ENCODE data around the gene DDRGK1.

Gene DDRGK1

DNA sequence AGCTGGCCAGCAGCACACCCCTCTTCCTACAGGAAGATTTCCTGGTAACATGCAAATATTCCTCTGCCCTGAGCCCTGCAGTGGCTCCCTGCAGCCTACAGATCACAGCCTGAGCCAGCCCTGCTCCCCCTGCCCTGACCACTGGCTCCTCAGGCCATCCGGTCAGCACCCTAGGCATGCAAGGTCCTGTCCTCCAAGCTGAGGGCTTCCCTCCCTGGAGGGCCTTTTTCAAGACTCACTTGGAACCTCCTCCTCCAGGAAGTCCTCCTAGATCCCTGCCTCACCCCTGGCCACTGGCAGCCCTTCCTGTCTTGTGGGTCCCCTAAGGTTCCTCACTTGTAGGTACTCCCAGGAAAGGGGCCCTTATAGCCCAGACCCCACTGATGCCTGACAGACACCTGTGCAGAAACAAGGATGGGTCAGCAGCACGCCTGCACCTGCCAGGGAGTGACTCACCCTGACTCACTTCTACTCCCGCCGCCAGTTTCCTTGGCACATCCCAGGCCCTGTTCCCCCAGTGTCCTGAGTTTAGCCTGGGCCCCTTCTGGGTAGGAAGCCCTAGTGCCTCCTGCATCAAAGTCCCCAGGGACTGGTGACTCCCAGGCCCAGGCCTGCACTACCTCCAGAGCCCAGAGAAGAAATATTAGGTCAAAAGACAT is 31.3 kb upstream of the DDRGK1 start:
- DNase-seq (ENCODE audit: low read depth) = no peak

DNA sequence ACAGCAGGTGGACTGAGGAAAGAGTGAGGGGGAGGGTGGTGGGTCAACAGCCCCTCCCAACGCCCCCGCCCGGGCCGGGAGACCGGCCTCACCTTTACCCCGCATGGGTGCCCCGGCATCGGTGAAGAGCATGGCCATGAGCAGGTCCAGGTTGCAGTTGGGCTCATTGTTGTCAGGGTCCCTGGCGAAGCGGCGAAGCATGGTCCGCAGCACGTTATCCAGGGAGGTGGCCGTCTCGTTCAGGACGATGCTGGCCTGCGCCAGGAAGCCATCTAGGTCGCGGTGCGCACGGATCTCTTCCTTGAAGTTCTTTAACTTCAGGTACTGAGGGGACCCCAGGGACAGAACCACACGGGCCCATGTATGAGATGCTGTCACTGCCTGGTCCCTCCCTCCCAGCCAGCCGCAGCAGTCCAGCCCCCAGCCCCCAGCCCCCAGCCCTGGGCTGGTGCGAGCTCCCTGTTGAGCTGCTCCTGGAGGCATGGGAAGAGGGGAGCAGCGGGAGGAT is 29.6 kb upstream of the DDRGK1 start:
- DNase-seq (ENCODE audit: low read depth) = no peak

DNA sequence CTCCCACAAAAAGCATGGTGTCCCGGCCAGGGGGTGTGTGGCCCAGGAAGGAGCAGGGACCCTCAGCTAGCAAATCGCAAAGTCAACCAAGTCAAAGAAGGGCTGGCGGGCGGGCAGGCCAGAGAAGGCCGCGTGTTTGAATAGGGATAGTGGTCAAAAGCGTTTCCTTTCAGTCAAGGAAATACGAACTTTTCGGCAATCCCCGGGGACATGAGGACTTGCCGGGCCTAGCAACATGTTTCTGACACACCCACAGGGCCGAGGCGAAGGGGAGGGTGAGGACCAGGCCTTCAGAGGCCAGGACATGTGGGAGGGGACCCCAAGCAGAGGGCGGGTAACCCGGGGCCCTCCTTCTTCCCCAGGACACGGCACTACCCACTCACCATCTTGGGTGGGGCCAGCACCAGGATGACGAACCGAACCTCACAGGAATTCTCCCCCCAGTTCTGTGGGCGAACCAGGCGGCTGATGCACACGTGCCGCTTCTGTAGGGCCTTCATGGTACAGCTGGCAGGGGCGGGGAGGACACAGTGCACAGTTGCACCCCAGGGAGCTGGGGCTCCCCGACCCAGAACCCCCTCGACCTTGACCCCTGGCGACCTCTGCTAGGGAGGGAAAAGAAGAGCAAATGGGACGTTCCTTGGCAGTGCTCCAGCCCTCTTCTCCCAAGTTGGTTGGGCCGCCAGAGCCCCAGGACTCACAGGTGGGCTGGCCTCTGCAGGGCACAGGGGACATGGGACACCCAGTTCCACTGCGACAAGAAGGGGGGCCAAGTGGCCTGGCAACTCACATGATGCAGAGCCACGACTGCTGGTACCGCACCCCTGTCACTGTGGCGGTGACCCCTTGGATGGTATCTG is 28.9 kb upstream of the DDRGK1 start:
- no peak for DNase-seq (ENCODE audit: low read depth)

DNA sequence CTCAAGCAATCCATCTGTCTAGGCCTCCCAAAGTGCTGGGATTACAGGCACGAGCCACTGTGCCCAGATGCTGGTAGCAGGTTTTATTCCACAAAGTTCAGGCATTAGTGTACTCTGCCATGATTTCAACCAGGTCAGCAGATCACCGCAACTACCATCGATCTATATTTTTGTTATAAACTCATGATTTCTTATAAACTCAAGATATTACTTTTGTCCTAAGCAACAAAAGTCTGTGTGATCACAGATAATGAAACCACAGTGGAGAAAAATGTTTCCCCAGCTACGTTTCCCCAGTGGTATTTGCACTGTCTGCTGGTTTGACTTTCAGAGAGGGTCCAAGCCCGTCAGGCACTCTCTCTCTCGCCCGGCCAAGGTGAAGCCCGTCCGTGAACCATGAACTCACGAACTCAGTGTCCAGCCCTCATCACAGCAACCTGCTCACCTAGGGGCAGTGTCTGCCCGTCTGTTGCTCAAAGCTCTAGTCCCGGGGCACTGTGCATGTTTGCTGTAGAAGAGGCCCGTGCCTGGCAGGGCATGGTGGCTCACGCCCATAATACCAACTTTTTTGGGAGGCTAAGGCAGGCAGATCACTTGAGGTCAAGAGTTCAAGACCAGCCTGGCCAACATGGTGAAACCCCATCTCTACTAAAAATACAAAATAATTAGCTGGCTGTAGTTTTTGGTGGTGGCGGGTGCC is 27.6 kb upstream of the DDRGK1 start:
- DNase-seq (ENCODE audit: low read depth) = no peak

DNA sequence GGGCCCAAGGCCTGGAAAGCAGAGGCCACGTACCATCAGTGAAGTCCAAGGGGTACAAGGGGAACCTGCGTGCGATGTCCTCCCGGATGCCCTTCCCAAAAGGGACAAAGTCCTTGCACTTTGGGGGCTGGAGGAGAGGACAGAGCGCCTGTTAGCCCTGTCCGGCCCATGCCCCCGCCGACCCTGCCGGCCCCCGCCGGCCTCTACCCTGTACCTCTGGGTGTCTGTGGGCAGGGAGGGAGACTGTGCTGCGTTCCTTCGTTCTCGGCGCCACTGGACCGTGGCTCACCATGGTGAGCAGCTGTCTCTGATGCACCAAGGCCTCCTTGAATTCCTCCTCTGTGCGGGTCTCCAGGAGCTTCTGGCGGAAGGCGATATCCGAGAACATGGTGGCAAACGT is 26.6 kb upstream of the DDRGK1 start:
- no peak for DNase-seq (ENCODE audit: low read depth)

DNA sequence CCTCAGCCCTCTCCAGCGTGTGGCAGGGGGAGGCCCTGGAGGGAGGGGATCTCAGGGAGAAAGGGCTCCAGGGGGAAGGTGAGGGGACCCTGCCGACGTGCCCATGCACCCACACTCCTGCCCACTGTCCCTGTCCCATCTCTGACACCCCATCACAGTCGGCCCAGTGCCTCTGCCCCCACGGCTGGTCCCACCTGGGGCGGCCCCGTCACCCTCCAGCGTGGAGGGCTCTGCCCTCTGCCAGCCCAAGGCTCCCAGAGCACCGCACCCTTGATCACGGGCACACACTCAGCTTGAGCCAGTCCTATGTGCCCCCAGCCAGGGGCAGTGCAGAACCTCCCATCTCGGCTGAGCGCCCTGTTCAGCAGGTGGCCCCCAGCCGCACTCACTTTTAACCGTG is 25.3 kb upstream of the DDRGK1 start:
- DNase-seq (ENCODE audit: low read depth) = no peak

DNA sequence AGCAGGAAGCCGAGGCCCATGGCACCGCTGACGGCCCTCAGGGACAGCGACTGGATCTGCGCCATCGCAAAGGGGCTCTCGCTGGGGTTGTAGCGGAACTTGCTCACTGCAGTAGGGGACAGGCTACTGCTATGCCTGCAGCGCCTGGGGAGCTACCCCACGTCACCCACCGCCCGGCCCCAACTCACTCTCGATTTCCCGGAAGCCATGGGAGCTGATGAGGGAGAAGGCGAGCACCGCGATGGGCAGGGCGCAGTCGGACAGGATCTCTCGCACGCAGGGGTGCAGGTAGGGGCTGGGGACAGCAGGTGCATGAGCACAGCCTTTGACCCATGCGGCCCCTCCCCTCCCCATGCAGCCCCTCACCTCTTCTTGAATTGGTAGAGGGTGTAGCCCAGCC is 24.7 kb upstream of the DDRGK1 start:
- no peak for DNase-seq (ENCODE audit: low read depth)

- DNase-seq (ENCODE audit: low read depth) = no peak
Measured at GRCh38 chr20:3228750-3229032, 24.2 kb upstream of the DDRGK1 start.

DNA sequence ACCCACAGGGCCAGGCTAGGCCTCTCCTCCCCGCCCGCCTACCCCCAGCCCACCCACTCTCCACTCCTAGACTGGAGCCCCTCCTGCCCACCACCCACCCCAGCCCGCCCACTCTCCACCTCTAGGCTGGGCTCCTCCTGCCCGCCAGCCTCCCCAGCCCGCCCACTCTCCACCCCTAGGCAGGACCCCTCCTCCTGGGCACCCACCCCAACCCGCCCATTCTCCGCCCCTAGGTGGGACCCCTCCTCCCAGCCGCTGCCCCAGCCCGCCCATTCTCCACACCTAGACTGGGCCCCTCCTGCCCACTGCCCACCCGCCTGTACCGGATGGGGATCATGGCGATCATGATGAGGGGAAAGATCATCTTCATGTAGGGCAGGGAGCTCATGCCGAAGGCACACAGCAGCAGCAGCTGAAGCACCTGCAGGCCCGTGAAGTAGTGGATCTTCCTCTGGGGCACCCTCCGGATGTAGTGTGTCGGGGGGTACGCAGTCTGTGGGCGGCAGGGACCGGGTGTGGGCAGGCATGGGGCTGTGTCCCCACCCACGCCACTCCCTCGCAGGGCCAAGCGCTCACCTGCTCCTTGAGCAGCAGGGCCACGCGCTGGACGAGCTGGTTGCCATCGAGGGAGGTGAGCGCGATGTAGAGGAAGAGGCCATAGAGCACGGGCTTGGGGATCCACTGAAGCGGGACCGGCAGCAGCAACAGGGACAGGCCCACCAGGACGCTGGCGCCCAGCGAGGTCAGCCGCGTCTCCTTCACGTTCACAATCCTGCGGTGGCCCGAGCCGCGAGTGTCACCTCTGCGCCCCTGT is 23.7 kb upstream of the DDRGK1 start:
- DNase-seq (ENCODE audit: low read depth) = no peak

DNA sequence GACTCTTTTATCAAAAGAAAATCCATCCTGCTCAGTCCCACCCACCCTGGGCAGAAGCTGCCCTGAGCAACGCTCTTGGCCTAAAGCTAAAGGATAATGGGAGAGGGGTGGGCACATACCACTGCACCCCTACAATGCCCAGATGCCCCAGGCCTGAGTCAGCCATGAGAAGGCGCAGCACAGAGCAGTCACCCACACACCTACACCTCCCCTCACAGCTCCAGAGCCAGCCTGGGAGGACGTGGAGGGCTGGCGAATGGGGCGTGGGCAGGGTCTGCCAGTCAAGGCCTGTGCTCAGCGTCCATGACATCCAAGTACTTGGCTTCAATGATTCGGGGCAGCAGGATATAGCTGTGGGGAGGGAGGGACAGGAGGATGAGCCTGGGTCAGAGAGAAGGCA is 23.0 kb upstream of the DDRGK1 start:
- DNase-seq (ENCODE audit: low read depth) = no peak

- DNase-seq (ENCODE audit: low read depth) = no peak
Measured at GRCh38 chr20:3226864-3227263, 22.4 kb upstream of the DDRGK1 start.

DNA sequence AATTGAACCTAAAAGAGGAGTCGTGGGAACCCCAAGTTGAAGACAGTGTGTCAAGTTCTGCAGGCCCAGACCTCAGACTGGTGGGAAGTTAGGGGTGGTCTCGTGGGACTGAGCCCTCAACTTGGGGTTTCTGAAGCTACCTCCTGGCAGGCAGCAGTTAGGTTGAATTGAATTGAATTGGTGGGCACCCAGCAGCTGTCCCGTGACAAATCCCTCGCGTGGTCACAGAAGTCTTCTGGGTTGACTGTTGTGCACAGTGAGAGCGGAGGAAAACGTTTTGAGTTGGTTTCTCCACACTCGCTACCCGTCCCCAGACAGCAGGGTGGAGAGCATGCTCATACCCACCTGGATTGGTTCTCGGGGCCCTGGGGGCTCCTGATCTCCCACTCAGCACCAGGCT is 21.6 kb upstream of the DDRGK1 start:
- DNase-seq (ENCODE audit: low read depth) = no peak

DNA sequence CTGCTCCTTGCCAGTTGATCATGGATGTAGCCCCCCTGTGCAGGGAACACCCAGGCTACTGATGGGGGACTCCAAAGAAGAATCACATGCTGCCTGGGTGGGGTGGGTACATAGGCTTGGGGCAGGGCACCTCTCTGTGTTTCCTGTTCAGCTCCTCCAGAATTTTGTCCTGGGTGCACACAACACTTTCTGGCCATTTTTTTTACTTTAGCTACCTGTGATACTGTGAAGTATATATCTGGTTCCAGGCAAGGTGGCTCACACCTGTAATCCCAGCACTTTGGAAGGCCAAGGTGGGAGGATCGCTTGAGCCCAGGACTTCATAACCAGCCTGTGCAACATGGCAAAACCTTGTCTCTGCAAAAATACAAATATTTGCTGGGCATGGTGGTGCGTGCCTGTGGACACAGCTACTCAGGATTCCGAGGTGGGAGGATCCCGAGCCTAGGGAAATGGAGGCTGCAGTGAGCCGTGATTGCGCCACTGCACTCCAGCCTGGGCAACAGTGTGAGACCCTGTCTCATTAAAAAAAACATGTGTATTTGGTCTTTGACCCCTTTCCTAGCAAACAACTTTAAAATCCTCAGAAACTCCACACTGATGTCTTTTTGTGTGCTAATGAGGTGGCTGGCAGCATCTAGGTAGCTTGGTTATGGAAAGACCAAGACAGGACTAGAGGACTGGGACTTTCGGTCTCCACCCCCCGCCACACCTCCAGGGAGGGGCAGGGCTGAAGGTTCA is 20.4 kb upstream of the DDRGK1 start:
- DNase-seq (ENCODE audit: low read depth) = no peak

- no peak for DNase-seq (ENCODE audit: low read depth)
Measured at GRCh38 chr20:3223994-3224680, 19.7 kb upstream of the DDRGK1 start.

DNA sequence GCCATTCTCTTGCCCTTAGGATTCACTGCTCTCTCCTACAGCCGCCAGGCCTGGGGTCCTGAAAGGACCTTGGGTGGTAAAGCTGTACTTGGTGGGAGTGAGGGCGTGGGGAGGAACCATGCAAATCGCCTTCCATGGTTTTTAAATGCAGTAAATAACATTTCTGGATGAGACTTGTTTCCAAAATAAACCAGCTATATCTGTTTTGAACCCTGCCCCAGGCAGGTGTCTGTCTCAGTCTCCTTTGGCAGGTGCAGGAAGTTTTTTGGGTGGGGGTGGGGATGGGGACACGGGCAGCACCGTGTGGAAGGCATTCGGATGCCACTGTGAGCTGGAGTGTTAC is 19.1 kb upstream of the DDRGK1 start:
- DNase-seq (ENCODE audit: low read depth) = no peak

GRCh38 chr20:3222635-3223600 is 18.4 kb upstream of the DDRGK1 start:
- DNase-seq (ENCODE audit: low read depth) = no peak

DNA sequence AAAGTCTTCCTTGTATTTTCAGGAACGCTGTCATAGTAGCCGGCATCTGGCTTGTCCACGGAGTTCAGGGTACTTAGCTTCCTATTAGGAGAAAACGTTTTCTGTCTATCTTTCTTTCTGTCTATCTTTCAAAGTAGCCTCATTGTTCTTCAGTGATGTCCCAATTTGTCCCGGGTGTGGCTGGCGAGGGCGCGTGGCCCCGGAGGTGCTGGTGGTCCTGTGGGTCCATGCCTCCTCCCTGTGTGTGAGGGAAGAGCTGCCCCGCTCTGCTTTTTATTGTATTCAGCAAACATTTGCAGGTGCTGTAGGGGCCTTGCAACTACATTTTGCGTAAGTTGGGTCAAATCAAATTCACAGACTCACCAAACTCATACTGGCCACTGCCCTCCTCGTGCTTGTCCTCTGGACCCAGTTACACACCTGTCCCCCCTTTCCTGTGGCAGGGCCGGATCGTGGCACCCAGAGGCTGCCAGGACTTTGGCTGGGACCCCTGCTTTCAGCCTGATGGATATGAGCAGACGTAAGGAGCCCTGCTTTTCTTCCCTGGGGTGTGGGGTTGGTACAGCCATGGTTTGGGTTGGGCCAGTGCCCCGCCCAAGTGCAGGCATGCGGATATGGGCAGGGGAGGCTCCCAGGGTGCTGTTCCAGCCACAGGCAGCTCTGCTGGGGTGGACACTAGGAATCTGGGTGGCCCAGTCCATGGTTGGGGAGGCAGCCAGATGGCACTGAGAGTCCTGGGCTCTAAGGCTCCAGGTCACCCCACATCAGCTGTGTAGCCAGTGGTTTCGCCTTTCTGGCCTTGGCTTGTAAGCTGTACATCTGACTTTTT is 17.1 kb upstream of the DDRGK1 start:
- no peak for DNase-seq (ENCODE audit: low read depth)

DNA sequence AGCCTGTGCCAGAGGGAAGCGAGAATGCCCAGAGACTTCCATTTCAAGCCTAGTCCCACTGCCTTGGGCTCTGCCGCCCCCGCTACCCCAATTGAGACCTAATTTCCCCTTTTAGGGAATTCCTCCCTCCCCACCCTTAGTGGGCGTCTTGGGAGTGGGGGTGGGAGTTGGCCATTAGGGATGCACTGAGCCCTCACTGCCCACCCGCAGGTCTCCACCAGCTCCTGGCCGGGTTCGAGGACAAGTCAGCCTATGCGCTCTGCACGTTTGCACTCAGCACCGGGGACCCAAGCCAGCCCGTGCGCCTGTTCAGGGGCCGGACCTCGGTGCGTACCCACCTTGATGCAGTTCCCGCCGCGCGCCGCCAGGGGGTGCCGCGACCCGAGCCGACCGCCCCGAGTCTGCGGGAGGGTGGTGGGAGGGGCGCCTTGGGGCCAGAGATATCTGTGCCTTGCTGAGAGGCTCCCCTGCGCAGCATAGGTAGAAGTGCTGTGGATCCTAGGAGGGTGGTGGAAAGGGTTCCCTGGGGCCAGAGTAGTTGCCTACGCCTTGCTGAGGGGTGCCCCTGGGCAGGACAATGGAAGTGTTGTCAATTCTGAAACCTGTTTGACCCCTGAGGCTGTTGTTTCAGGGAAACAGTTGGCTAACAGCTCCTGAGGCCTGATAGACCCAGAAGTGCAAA is 14.0 kb upstream of the DDRGK1 start:
- no peak for DNase-seq (ENCODE audit: low read depth)

Data from HS-5 (cell line).